ENCODE measurements around the gene OPN1SW. TPM values are rescaled to one million over a fixed set of nuclear protein-coding genes. Genes with fewer than 3 reads are reported as not detected.

Gene OPN1SW
- total RNA-seq, 1 experiment from 2014 or later: not detected

DNA sequence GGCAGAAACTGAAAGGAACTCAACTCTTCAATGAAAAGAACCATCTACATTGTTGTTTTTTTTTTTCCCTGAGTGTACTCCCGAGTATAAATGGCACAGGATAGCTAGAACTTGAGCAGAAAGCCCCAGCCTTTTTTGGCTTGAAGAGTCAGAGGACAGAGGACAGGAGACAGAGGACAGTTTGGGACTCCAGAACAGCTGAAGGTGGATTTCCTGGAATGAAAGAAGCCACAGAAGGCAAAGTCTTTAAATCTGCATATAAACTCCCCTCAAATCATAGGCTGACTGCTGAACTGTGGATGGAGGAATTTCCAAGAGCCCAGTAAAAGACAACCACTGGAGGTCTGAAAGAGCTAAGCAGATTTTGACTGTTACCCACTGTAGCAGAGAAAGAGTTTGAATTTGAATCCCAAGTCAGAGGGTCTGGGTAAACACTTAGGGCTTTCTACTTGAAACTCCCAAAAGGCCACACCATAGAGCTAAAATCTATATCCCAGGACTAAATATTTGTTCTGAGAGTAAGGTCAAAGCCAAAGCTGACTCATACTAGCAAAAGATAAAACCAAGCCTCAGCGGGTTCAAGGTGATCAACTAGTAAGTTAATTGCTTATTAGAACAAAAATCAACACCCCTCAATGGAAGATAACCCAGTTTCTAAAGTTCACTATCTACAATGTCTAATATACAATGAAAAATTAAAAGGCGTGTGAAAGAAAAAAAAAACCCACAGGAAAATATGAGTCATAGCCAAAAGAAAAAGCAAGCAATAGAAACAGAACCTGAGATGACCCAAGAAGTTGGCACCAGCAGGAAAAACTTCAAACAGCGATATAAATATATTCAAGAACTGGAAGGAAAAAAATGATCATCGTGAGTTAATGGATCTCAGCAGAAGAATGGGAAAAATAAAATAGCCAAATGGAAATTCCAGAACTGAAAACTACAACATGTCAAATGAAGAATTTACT is 1.8 kb upstream of the OPN1SW start:
- Histone ChIP-seq H3K27me3 (no peaks in the 10 kb centered on the region), H3K9me3 (peaks cover 3% of the 10 kb centered on the region), H3K4me3 (no peak overlapping the region), H3K36me3 (peaks cover under 1% of the 10 kb centered on the region)
- DNase-seq: no peak

DNA sequence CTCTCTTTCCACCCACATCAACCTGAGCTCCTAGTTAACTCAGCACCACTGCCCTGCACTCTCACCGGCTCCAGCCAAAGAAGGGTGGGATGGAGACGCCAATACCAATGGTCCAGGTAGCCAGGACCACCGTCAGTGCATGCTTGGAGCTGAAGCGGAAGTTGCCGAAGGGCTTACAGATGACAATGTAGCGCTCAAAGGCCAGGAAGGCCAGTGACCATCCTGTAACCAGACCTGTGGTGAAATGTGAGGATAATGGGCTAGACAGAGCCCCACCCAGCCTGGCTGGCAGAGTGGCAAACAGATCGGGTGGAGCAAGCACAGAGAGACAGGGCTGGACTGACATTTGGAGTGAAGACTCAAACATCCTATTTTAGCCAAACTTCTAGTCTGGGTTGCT is 673 bp downstream of the OPN1SW start:
- H3K4me3 ChIP-seq: no peak overlapping the region
- H3K36me3 ChIP-seq: peaks cover 22% of the 10 kb centered on the region
- no peaks in the 10 kb centered on the region for H3K27me3 ChIP-seq
- peaks cover 3% of the 10 kb centered on the region for H3K9me3 ChIP-seq
- no peak for DNase-seq

DNA sequence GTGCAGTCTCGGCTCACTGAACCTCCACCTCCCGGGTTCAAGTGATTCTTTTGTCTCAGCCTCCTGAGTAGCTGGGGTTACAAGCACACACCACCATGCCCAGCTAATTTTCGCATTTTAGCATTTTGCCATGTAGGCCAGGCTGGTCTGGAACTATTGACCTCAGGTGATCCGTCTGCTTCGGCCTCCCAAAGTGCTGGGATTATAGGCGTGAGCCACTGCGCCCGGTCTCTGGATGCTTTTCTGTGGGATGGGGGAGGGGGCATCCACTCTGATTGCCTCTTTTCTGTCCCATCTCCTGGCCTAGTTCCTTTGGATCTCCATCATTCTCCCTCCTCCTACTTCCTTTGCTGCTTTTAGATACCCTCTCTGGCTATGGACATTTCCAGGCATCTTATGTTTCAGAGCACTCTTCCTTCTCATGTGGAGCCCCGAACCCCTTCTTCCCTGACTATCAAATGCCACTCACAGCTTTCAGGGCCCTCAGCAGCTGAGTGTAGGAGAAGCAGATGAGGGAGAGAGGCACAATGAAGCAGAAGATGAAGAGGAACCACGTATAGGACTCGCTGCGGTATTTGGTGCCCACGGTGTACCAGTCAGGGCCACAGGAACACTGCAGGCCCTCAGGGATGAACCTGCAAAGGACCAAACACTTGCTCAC is 1.4 kb downstream of the OPN1SW start:
- Histone ChIP-seq H3K9me3 (peaks cover 3% of the 10 kb centered on the region), H3K36me3 (peaks cover 29% of the 10 kb centered on the region), H3K27me3 (no peaks in the 10 kb centered on the region), H3K4me3 (no peak overlapping the region)
- no peak for DNase-seq

DNA sequence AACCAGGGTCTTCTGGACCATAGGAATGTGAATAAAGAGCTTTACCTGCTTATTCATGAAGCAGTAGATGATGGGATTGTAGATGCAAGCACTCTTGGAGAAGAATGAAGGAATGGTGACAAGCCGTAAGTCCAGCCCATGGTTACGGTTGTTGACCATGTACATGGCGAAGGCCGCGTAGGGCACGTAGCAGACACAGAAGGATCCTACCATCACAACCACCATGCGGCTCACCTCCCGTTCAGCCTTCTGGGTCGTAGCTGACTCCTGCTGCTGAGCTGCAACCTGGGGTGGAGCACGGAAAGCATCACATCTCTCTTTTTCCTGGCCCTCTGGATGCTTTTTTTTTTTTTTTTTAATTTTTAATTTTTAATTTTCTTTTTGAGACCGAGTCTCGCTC is 2.0 kb downstream of the OPN1SW start:
- H3K36me3 ChIP-seq: peaks cover 33% of the 10 kb centered on the region
- DNase-seq: no peak

DNA sequence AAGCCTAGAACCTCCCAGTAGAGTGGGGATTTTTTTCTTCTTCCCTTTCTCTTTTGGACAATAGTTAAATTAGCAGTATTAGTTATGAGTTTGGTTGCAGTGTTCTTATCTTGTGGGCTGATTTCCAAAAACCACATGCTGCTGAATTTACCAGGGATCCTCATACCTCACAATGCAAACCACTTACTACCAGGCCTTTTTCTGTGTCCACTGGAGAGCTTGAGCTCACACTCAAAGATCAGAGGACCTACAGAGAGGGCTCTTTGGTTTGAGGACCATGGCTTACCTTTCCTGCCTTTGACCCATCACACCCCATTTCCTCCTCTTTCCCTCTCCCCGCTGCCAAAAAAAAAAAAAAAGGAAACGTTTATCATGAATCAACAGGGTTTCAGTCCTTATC is 5.4 kb downstream of the OPN1SW start:
- DNase-seq: no peak
- Histone ChIP-seq H3K36me3 (peaks cover 58% of the 10 kb centered on the region), H3K27me3 (no peaks in the 10 kb centered on the region), H3K4me3 (no peak overlapping the region), H3K9me3 (no peaks in the 10 kb centered on the region)

More for the DNA sequence above, 2.0 kb downstream of the OPN1SW start:
- Histone ChIP-seq H3K9me3 (peaks cover 3% of the 10 kb centered on the region), H3K4me3 (no peak overlapping the region), H3K27me3 (no peaks in the 10 kb centered on the region)

DNA sequence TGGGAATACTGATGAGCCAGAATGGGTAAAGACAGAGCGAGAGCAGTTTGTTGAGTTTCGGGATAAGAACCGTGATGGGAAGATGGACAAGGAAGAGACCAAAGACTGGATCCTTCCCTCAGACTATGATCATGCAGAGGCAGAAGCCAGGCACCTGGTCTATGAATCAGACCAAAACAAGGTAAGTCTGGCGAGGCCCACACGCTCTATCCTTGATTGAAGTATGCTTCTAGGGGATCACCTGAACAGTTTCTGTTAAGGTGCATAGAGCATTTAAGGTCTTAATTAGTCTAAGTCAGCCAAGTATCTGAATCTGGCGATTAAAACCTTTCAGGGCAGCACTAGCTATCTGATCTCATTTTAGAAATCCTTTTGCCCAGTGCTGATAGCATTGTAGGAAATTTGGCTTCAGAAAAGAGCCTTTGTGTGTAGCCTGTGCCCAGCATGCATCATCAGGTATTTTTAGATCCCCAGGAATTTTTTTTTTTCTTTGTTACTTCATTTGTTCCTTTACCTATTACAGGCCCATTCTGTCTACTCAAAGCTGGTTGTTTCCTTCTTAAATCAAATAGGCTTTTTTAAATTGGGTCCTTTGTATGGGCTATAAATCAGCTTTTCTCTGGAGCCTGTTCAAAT is 8.0 kb downstream of the OPN1SW start:
- no peaks in the 10 kb centered on the region for H3K27me3 ChIP-seq
- no peak for DNase-seq
- peaks cover 66% of the 10 kb centered on the region for H3K36me3 ChIP-seq
- no peak overlapping the region for H3K4me3 ChIP-seq
- H3K9me3 ChIP-seq: no peaks in the 10 kb centered on the region

DNA sequence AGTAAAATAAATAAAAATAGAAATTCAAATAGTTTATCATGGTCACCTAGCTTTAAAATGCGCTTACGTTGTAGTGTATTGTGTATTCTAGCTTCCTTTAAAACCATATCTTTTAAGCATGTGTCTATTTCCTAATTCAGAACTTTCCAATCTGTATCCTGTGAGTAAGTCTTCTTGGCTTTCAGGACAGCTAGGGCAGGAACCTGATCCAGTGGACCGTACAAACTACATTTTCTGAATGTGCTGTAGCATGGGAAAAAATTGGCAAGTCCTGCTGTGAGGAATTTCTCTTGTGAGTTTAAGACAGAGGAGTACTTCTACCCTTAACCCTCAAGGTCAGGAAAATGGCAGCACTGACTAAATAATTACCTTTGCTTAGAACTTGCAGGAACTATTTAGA is 12.1 kb downstream of the OPN1SW start:
- Histone ChIP-seq H3K27me3 (no peaks in the 10 kb centered on the region), H3K9me3 (no peaks in the 10 kb centered on the region), H3K36me3 (peaks cover 64% of the 10 kb centered on the region), H3K4me3 (no peak overlapping the region)
- no peak for DNase-seq

DNA sequence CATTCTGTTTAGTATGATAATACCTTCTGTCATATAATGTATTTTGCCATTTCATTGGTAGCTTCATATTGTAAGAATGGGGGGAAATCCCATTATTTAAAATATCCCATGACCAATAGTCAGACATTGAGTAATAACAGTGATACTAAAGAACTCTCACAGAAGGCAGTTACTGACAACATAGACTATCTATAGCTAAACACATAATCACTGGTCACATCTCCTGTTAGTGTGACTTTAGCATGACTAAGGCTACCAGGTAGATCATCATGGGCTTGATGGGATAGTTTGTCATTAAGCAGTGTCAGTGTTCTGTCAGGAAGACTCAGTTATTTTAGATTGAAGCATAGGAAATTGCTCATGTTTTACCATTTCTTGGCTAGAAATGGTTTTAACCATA is 16.4 kb downstream of the OPN1SW start:
- Histone ChIP-seq H3K36me3 (peaks cover 69% of the 10 kb centered on the region), H3K4me3 (no peak overlapping the region), H3K27me3 (no peaks in the 10 kb centered on the region), H3K9me3 (no peaks in the 10 kb centered on the region)
- DNase-seq: no peak

DNA sequence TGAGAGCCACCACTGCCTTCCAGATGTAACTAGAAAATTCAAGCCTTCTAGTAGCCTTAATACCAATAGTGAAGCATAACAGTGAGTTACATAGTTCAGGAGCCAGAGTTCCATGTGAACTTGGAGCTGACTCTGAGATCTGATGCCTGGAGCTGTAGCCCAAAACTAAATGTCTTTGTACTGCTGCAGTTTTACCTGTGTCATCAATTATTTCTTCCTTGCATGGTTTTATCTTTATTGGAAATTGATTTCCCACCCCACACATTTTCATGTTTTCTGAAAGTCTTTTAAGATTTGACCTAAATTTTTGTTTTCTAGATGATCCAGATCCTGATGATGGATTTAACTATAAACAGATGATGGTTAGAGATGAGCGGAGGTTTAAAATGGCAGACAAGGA is 17.0 kb downstream of the OPN1SW start:
- H3K27me3 ChIP-seq: no peaks in the 10 kb centered on the region
- no peak for DNase-seq
- H3K4me3 ChIP-seq: no peak overlapping the region
- no peaks in the 10 kb centered on the region for H3K9me3 ChIP-seq
- H3K36me3 ChIP-seq: peaks cover 76% of the 10 kb centered on the region

DNA sequence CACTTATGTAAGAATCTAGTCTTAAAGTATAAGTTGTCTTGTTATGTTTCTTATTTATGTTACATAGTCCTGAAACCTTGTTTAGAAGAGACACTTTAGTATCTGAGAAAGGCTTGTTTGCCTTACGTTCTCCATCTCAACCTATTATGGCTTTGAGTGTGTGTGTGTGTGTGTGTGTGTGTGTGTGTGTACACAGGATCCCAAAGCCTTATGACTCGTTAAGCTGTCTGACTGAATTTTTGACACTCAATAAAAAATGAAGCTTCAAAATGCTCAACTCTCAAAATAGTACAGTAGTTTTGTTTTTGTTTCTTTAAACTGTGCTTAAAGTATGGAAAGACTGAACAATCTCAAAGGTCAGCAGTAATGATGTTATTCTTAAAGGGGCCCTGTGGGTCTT is 18.4 kb downstream of the OPN1SW start:
- DNase-seq: no peak
- Histone ChIP-seq H3K36me3 (peaks cover 80% of the 10 kb centered on the region), H3K4me3 (no peak overlapping the region), H3K27me3 (no peaks in the 10 kb centered on the region), H3K9me3 (no peaks in the 10 kb centered on the region)

DNA sequence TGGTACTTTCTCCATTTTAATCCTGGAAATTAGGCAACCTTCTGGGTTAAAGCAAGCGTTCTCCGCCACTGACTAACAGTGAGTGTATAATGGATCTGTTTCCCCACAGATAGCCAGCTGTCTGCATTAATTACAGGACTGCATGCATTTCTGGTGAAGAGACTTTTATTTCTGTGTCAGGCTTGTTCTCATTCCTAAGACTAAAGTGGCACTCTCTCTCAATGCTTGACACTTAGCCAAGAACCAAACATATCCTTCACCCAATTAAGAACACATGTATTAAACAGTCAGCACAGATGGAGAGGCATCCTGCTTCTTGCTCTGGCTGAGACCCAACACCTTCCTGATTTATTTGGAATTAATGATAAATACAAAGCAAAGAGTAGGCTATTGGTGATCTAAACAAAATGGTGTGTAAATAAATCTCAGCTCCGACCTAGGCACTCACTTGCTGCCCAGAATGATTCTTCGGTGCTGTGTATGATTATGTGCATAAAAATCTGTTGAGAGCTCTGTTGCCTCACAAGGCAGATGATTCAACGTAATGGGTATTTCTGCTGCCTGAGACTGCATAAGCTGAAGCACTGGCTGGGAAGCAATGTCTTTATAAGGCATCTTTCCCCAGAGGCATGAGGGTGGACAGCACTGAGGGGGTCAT is 19.6 kb downstream of the OPN1SW start:
- H3K4me3 ChIP-seq: no peak overlapping the region
- DNase-seq: no peak
- H3K36me3 ChIP-seq: peaks cover 76% of the 10 kb centered on the region

DNA sequence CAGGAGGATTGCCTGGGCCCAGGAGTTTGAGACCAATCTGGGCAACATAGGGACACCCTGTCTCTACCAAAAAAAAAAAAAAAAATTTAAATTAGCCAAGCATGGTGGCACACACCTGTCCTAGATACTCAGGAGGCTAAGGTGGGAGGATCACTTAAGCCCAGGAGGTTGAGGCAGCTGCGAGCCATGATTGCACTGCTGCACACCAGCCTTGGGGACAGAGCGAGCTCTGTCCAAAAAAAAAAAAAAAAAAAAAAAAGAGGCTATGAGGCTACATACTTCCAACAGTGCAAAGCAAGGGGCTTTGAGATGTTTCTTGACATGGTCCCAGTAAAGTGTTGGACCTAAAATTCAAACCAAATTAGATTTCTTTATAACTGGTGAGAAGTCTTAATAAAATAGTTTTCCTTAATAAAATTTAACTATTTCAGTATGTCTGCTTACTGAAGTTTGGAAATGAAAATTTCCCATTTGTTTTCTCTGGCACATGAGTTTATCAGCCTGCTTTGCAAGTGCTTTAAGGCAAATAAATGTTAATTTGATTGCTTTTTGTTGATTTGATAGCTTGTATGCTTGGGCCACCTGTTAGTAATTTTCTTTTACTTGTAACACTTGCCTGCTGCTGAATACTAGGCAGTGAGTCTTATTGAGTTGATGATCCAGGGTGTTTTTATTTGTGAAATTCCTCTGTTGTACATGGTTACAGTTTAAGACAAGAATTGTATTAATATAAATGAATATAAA is 20.3 kb downstream of the OPN1SW start:
- H3K4me3 ChIP-seq: no peak overlapping the region
- no peaks in the 10 kb centered on the region for H3K9me3 ChIP-seq
- DNase-seq: no peak
- H3K36me3 ChIP-seq: peaks cover 76% of the 10 kb centered on the region
- no peaks in the 10 kb centered on the region for H3K27me3 ChIP-seq

More for the DNA sequence above, 19.6 kb downstream of the OPN1SW start:
- H3K27me3 ChIP-seq: no peaks in the 10 kb centered on the region
- H3K9me3 ChIP-seq: no peaks in the 10 kb centered on the region

DNA sequence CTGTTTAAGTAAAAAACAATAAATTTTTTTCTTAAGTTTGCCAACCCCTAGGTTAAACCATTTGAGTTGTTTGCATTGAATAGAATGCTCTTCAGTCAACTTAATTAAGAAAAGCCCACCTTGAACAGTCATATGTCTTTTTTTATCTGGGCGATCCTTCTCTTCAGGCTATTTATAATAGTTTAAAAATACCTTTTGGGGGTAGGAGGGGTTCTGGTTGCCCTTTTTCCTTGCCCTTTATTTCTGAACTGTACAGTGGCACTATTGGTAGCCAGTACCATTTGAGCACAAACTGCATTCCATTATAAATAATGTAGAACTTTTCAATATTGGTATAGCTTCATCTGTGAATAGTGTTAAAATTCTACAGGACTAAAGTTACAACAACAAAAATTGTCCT is 23.3 kb downstream of the OPN1SW start:
- Histone ChIP-seq H3K4me3 (no peak overlapping the region), H3K9me3 (no peaks in the 10 kb centered on the region), H3K36me3 (peaks cover 77% of the 10 kb centered on the region), H3K27me3 (no peaks in the 10 kb centered on the region)
- no peak for DNase-seq

DNA sequence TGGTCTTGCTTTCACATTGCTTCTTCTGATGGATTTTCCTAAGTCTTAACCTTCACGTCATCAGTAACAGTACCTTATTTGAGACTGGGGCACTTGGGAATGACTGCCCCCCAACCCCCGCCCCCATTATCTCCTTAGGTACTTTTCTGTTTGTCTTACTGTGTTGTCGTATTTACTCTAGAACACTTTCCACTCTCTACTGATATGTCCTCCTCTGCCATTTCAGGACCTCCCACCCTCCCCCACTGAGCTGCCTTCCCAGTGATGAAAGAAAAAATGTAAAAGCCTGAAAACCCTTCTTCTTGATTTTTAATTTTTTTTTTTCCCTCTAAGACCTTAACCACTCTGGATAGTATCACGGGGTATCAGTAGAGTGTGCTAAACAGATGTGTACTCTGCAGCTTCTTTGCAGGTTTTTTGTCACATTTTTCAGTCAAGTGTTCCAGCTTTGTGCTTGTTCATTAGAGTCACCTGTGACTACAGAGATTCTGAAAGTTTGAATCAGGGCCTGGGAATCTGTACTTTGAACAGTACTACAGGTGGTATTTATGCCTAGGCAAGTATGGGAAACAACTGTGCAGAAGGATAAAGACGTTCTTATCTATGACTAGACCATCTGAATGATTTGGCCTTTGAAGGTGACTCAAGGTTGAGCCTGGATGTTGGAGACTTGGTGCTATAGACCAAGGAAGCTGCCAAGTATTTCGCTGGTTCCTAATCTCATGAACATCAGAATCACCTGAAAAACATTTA is 28.1 kb downstream of the OPN1SW start:
- Histone ChIP-seq H3K9me3 (no peaks in the 10 kb centered on the region), H3K27me3 (no peaks in the 10 kb centered on the region), H3K36me3 (peaks cover 46% of the 10 kb centered on the region), H3K4me3 (no peak overlapping the region)
- no peak for DNase-seq

DNA sequence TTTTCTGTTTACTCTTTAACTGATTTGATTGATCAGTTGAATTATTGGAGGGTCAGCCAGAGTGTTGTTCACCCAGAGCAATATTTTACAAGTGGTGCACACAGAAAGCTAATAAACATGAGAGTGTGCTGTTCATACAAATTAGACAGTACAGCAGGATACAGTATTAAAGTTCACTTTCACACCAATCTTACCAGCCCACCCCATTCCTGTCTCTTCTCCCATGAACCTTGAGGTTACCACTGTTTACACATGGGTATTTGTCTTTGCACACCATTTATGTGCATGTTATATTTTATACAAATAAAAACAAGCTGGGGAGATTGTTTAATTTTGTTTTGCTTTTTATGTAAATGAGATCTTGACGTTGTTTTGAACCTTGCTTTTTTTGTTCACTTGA is 29.9 kb downstream of the OPN1SW start:
- peaks cover 38% of the 10 kb centered on the region for H3K36me3 ChIP-seq
- H3K9me3 ChIP-seq: no peaks in the 10 kb centered on the region
- no peak overlapping the region for H3K4me3 ChIP-seq
- no peaks in the 10 kb centered on the region for H3K27me3 ChIP-seq
- no peak for DNase-seq
